ENCODE results near the gene FGD5.

FGD5 gene

DNA sequence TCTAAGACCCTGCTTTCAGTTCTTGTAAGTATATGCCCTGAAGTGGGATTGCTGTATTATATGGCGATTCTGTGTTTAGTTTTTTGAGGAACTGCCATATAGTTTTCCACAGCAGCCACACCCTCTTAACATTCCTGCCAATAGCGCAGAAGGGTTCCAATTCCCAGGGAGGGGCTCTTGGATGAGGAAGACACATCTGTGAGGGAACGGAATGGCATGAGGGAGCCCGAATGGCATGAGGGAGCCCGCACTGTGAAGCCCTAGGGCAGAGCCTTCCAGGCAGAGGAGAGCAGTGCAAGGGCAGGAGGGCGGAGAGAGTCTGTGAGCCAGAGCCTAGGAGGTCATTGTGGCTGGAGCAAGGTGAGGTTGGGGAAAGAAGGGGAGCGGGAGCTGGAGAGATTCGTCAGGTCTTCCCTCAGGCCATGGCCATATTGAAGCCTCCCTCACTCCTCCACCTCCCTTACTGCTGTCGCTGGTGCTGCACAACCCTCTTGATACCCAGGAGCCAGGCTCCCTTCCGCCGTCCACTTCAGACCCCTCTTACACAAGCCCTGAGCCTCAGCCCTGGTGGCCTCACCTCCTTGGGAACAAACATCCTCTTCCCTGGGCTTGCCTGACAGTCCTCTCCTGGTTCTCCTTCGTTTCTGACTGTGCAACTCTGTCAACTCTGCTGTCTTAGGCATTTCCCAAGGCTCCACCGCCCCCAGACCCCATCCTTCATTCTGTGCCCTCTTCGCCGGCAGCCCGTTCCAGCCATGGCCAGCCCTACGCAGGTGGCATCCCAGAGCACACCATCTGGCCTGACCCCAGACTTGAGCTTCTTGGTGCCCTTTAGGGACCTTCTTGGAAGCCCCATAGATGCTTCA is 51.4 kb downstream of the FGD5 start:
- H3K9me3 ChIP-seq (ENCODE audit: low read length) = no peaks in the 10 kb centered on the region
- no peak for TF ChIP-seq EZH2 (IDR thresholded peaks at IDR 0.05; ENCODE audit: borderline replicate concordance, low read length)
- TF ChIP-seq, protein P1, sequence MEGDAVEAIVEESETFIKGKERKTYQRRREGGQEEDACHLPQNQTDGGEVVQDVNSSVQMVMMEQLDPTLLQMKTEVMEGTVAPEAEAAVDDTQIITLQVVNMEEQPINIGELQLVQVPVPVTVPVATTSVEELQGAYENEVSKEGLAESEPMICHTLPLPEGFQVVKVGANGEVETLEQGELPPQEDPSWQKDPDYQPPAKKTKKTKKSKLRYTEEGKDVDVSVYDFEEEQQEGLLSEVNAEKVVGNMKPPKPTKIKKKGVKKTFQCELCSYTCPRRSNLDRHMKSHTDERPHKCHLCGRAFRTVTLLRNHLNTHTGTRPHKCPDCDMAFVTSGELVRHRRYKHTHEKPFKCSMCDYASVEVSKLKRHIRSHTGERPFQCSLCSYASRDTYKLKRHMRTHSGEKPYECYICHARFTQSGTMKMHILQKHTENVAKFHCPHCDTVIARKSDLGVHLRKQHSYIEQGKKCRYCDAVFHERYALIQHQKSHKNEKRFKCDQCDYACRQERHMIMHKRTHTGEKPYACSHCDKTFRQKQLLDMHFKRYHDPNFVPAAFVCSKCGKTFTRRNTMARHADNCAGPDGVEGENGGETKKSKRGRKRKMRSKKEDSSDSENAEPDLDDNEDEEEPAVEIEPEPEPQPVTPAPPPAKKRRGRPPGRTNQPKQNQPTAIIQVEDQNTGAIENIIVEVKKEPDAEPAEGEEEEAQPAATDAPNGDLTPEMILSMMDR (IDR thresholded peaks at IDR 0.05; ENCODE audit: low read length) = no peak
- H3K27ac ChIP-seq (ENCODE audit: low read depth, low read length, poor library complexity, severe bottlenecking) = no peak overlapping the region
- no peak overlapping the region for H2AFZ ChIP-seq (ENCODE audit: low read length)
- H3K27me3 ChIP-seq (ENCODE audit: insufficient read depth, low read length) = peaks cover 18% of the 10 kb centered on the region
- no peaks in the 10 kb centered on the region for H3K9me2 ChIP-seq (ENCODE audit: low read depth, low read length)
- H3K4me1 ChIP-seq (ENCODE audit: insufficient read depth, low read length, severe bottlenecking) = no peaks in the 10 kb centered on the region
- H3K9ac ChIP-seq (ENCODE audit: low read length) = no peak overlapping the region
- no peak overlapping the region for H3K4me3 ChIP-seq (ENCODE audit: low read depth, low read length, poor library complexity, severe bottlenecking)
- no peaks in the 10 kb centered on the region for H3K79me2 ChIP-seq (ENCODE audit: insufficient read depth, low read length)
- H4K20me1 ChIP-seq (ENCODE audit: insufficient read depth, low read length) = no peaks in the 10 kb centered on the region
- H3F3A ChIP-seq (ENCODE audit: insufficient read depth, low read length) = no peaks in the 10 kb centered on the region
- no peaks in the 10 kb centered on the region for H3K36me3 ChIP-seq (ENCODE audit: insufficient read depth, low read length)
- no peak overlapping the region for H3K4me2 ChIP-seq (ENCODE audit: low read length)

GRCh38 chr3:14870783-14871060 is 52.0 kb downstream of the FGD5 start:
- Histone ChIP-seq H3K79me2 (ENCODE audit: insufficient read depth, low read length) (no peaks in the 10 kb centered on the region), H3K36me3 (ENCODE audit: insufficient read depth, low read length) (no peaks in the 10 kb centered on the region), H3F3A (ENCODE audit: insufficient read depth, low read length) (no peaks in the 10 kb centered on the region), H3K4me2 (ENCODE audit: low read length) (no peak overlapping the region), H3K9me3 (ENCODE audit: low read length) (no peaks in the 10 kb centered on the region), H3K9ac (ENCODE audit: low read length) (no peak overlapping the region), H3K4me3 (ENCODE audit: low read depth, low read length, poor library complexity, severe bottlenecking) (no peak overlapping the region), H3K27me3 (ENCODE audit: insufficient read depth, low read length) (peaks cover 18% of the 10 kb centered on the region), H3K27ac (ENCODE audit: low read depth, low read length, poor library complexity, severe bottlenecking) (no peak overlapping the region), H2AFZ (ENCODE audit: low read length) (no peak overlapping the region), H3K4me1 (ENCODE audit: insufficient read depth, low read length, severe bottlenecking) (no peaks in the 10 kb centered on the region), H4K20me1 (ENCODE audit: insufficient read depth, low read length) (no peaks in the 10 kb centered on the region), H3K9me2 (ENCODE audit: low read depth, low read length) (no peaks in the 10 kb centered on the region)
- TF ChIP-seq EZH2 (IDR thresholded peaks at IDR 0.05; ENCODE audit: borderline replicate concordance, low read length) = no peak
- TF ChIP-seq, protein P1 (IDR thresholded peaks at IDR 0.05; ENCODE audit: low read length) = no peak

- H3K4me3 ChIP-seq (ENCODE audit: low read depth, low read length, poor library complexity, severe bottlenecking) = no peak overlapping the region
- H4K20me1 ChIP-seq (ENCODE audit: insufficient read depth, low read length) = no peaks in the 10 kb centered on the region
- H3K27me3 ChIP-seq (ENCODE audit: insufficient read depth, low read length) = peaks cover 18% of the 10 kb centered on the region; the same call in 1 of the 2 replicates
- no peaks in the 10 kb centered on the region for H3K36me3 ChIP-seq (ENCODE audit: insufficient read depth, low read length)
- H3K9ac ChIP-seq (ENCODE audit: low read length) = no peak overlapping the region
- H3F3A ChIP-seq (ENCODE audit: insufficient read depth, low read length) = no peaks in the 10 kb centered on the region
- no peaks in the 10 kb centered on the region for H3K9me2 ChIP-seq (ENCODE audit: low read depth, low read length)
- H2AFZ ChIP-seq (ENCODE audit: low read length) = no peak overlapping the region
- H3K79me2 ChIP-seq (ENCODE audit: insufficient read depth, low read length) = no peaks in the 10 kb centered on the region
- H3K27ac ChIP-seq (ENCODE audit: low read depth, low read length, poor library complexity, severe bottlenecking) = no peak overlapping the region
- H3K4me1 ChIP-seq (ENCODE audit: insufficient read depth, low read length, severe bottlenecking) = no peaks in the 10 kb centered on the region
- H3K9me3 ChIP-seq (ENCODE audit: low read length) = no peaks in the 10 kb centered on the region
- TF ChIP-seq, protein P1 (IDR thresholded peaks at IDR 0.05; ENCODE audit: low read length) = no peak
- TF ChIP-seq EZH2 (IDR thresholded peaks at IDR 0.05; ENCODE audit: borderline replicate concordance, low read length) = no peak
- no peak overlapping the region for H3K4me2 ChIP-seq (ENCODE audit: low read length)
Measured at GRCh38 chr3:14871456-14872200, 52.9 kb downstream of the FGD5 start.
